GM19468 (cell line): ENCODE data around the gene ZNF391.
"Not testable (repeated sequence)": the region's sequence is repeated elsewhere in the genome, so short reads cannot be mapped to it uniquely, and the experiment has no call there.

Source experiments
- ATAC-seq: cut with Tn5 transposase; IDR thresholded peaks from one replicate; pipeline ENCODE4 v1.9.1; 2021; ENCODE audit warnings: mild to moderate bottlenecking, moderate library complexity, moderate number of reproducible peaks; ENCODE audit not compliant: unreplicated experiment; ENCODE audit errors: extremely low read depth

The ZNF391 gene

GRCh38 chr6:27388293-27389197 is at the start of gene ZNF391:
TSS of gene ZNF391 (plus strand) at chr6:27388759. CDS start at chr6:27400371, 11,612 bp downstream.
- ATAC-seq: no peak

GRCh38 chr6:27352850-27353249 is 35.7 kb upstream of the ZNF391 start:
- ATAC-seq: no peak

GRCh38 chr6:27358786-27359185 is 29.8 kb upstream of the ZNF391 start:
- ATAC-seq: no peak

- ATAC-seq: no peak
Observed at GRCh38 chr6:27359231-27359630, 29.3 kb upstream of the ZNF391 start.

- ATAC-seq: no peak
Observed at GRCh38 chr6:27368202-27368601, 20.4 kb upstream of the ZNF391 start.

- no peak for ATAC-seq
Observed at GRCh38 chr6:27370391-27370790, 18.2 kb upstream of the ZNF391 start.

GRCh38 chr6:27374824-27375612 is 13.5 kb upstream of the ZNF391 start:
- ATAC-seq: no peak

GRCh38 chr6:27375613-27376079 is 12.9 kb upstream of the ZNF391 start:
- ATAC-seq: no peak

GRCh38 chr6:27378406-27378805 is 10.2 kb upstream of the ZNF391 start:
- not testable (repeated sequence) for ATAC-seq

- ATAC-seq: not testable (repeated sequence)
Observed at GRCh38 chr6:27381001-27381400, 7.6 kb upstream of the ZNF391 start.

- ATAC-seq: no peak
Observed at GRCh38 chr6:27383011-27383410, 5.5 kb upstream of the ZNF391 start.

GRCh38 chr6:27383481-27383880 is 5.1 kb upstream of the ZNF391 start:
- ATAC-seq: no peak

GRCh38 chr6:27392623-27393022 is 4.1 kb downstream of the ZNF391 start:
- no peak for ATAC-seq

GRCh38 chr6:27394073-27394472 is 5.5 kb downstream of the ZNF391 start:
- ATAC-seq: no peak

- ATAC-seq: no peak
Observed at GRCh38 chr6:27400877-27401642, 12.5 kb downstream of the ZNF391 start.

GRCh38 chr6:27406085-27406484 is 17.5 kb downstream of the ZNF391 start:
- no peak for ATAC-seq

- ATAC-seq: no peak
Observed at GRCh38 chr6:27407153-27407814, 18.7 kb downstream of the ZNF391 start.

- ATAC-seq: no peak
Observed at GRCh38 chr6:27414300-27414699, 25.7 kb downstream of the ZNF391 start.

GRCh38 chr6:27414996-27415395 is 26.4 kb downstream of the ZNF391 start:
- ATAC-seq: no peak

- no peak for ATAC-seq
Observed at GRCh38 chr6:27415898-27416297, 27.3 kb downstream of the ZNF391 start.
